ENCODE measurements around the gene WDFY4.

The WDFY4 gene

DNA sequence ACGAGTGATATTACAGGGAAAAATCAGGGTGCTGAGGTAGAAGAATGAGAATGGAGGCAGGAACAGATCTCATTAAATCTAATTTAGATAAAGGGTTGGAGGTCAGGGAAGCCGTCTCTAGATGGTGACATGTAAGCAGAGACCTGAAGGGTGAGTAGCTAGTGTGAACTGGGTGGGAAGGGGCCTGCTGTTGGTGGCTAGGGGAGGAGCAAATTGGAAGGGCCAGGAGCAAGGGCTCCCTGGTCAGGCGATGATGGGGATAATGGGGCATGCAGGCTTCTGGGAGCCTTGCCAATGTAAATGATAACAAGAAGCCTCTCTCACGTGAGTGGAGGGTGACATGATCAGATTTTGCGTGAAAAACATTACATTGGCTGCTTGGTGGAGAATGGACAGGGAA lies 76.3 kb downstream of the WDFY4 start:
- no peak overlapping the region for H3K4me3 ChIP-seq (ENCODE audit: control insufficient read depth, low read depth, low read length)
- no peak for DNase-seq (ENCODE audit: low read depth)
- TF ChIP-seq, protein P1, sequence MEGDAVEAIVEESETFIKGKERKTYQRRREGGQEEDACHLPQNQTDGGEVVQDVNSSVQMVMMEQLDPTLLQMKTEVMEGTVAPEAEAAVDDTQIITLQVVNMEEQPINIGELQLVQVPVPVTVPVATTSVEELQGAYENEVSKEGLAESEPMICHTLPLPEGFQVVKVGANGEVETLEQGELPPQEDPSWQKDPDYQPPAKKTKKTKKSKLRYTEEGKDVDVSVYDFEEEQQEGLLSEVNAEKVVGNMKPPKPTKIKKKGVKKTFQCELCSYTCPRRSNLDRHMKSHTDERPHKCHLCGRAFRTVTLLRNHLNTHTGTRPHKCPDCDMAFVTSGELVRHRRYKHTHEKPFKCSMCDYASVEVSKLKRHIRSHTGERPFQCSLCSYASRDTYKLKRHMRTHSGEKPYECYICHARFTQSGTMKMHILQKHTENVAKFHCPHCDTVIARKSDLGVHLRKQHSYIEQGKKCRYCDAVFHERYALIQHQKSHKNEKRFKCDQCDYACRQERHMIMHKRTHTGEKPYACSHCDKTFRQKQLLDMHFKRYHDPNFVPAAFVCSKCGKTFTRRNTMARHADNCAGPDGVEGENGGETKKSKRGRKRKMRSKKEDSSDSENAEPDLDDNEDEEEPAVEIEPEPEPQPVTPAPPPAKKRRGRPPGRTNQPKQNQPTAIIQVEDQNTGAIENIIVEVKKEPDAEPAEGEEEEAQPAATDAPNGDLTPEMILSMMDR (conservative IDR thresholded peaks at IDR 0.05; ENCODE audit: control insufficient read depth, insufficient read depth, low read depth, low read length): no peak

- H3K4me3 ChIP-seq (ENCODE audit: control insufficient read depth, low read depth, low read length): no peak overlapping the region
- no peak for DNase-seq (ENCODE audit: low read depth)
- TF ChIP-seq, protein P1 (conservative IDR thresholded peaks at IDR 0.05; ENCODE audit: control insufficient read depth, insufficient read depth, low read depth, low read length): no peak
These were observed 77.7 kb downstream of the WDFY4 start for GRCh38 chr10:48762064-48763042.

DNA sequence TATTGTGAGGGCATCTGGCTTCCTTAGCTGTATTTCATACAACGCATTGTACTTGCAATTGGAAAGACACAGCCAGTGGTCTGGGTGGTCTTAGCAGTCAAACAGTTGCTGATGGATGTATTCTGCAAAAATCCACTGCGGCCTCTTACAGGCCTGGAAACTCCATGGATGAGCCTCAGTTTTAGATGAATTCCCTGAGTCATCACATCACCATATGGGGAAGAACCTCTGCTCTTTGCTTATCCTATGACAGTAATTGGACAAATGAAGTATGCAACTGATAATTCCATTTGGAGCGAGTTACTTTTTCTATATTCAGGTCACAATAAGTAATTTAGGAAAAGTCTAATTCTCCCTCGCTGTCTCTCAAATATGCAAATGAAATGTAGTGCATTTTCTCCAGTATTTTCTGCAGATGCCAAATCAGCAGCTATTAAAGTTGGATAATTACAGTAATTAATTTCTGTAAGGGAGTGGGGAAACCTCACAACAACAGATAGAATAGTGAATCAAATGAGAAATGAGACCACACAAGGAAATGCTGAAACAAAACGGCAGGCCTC lies 78.8 kb downstream of the WDFY4 start:
- H3K4me3 ChIP-seq (ENCODE audit: control insufficient read depth, low read depth, low read length): no peak overlapping the region
- TF ChIP-seq, protein P1 (conservative IDR thresholded peaks at IDR 0.05; ENCODE audit: control insufficient read depth, insufficient read depth, low read depth, low read length): no peak
- no peak for DNase-seq (ENCODE audit: low read depth)

DNA sequence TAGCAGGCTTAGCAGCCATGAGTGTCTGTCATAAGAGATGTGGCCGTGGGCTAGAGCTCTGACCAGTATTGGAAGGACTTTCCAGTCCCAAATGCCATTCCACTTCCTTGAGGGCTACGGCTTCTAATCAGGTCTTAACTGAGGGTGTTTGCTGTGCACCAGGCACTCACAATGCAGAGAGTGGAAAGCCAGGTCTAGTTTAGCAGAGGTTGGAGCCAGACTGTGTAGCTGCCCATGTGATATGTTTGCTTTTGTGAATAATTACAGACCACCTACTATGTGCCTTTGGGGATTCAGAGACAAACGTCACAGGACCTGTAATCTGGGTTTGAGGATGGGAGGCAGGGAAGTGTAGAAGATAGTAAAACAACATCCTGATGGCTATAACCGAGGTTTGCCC lies 79.8 kb downstream of the WDFY4 start:
- no peak for DNase-seq (ENCODE audit: low read depth)
- H3K4me3 ChIP-seq (ENCODE audit: control insufficient read depth, low read depth, low read length): no peak overlapping the region
- TF ChIP-seq, protein P1 (conservative IDR thresholded peaks at IDR 0.05; ENCODE audit: control insufficient read depth, insufficient read depth, low read depth, low read length): no peak

DNA sequence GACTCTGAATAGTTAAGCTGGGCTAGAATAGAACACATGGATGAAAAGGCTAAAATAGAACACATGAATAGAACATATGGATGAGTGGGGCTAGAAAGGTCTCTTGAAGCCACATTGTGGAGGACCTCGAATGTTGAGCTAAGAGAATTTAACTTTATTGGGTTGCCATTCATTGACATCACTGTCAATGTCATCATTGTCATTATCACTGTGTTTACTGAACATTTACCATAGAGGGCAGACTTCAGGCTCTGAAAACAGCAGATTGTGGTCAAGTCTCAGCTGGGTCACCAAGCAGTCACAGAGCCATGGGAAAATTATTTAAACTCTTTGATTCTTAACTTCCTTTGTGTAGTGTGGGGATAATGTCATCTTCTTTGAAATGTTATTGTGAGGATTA lies 80.4 kb downstream of the WDFY4 start:
- TF ChIP-seq, protein P1 (conservative IDR thresholded peaks at IDR 0.05; ENCODE audit: control insufficient read depth, insufficient read depth, low read depth, low read length): no peak
- no peak for DNase-seq (ENCODE audit: low read depth)
- no peak overlapping the region for H3K4me3 ChIP-seq (ENCODE audit: control insufficient read depth, low read depth, low read length)

DNA sequence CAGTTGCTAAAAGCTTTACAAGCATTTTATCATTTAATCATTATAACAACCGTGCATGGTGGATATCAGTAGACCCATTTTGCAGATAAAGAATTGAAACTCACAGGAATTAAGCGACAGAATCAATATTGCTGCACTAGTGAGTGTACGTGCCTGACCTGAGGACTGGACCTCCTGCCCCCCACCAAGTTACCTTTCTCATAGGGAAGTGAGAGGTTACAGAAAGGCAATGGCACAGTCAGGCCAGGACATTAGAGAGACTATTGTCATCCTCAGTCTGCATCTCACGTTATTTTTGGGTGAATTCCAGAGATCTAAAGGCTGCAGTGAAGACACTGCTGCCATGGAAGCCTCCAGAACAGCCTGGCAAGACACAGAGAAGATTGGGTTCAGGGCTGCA lies 80.9 kb downstream of the WDFY4 start:
- TF ChIP-seq, protein P1 (conservative IDR thresholded peaks at IDR 0.05; ENCODE audit: control insufficient read depth, insufficient read depth, low read depth, low read length): no peak
- H3K4me3 ChIP-seq (ENCODE audit: control insufficient read depth, low read depth, low read length): no peak overlapping the region
- DNase-seq (ENCODE audit: low read depth): no peak

Measured in fibroblast of mammary gland (primary cell).